Tibial artery (tissue), 4 donors: ENCODE results near the gene DYNC2I2.

Experiments
- DNase-seq, 2 donors: peaks; one replicate each; pipeline ENCODE4 v3.0.0-alpha.2; 2019
- H3K27ac ChIP-seq, 2 donors: fragments of 200-600 bp; sonication (generic) in 1 of 2; 1 replicate in 1 of 2; 2 replicates in 1 of 2; pipeline ENCODE4 v1.5.1; 2018 to 2019; ENCODE audit warnings: mild to moderate bottlenecking in 1 of 2
- H3K27me3 ChIP-seq, 2 donors: fragments of 200-600 bp; sonication (generic) in 1 of 2; one replicate each; pipeline versions ENCODE4 v1.5.1 to v1.6.0; 2016 to 2019
- H3K36me3 ChIP-seq, 3 donors: fragments of 200-600 bp; sonication (generic) in 2 of 3; one replicate each; pipeline ENCODE4 v1.5.1; 2016 to 2019; ENCODE audit warnings: mild to moderate bottlenecking in 2 of 3
- H3K4me1 ChIP-seq, 4 donors: fragments of 200-600 bp; sonication (generic) in 2 of 4; 1 replicate in 3 of 4; 2 replicates in 1 of 4; pipeline ENCODE4 v1.5.1; 2016 to 2019
- H3K4me3 ChIP-seq, 2 donors: fragments of 200-600 bp; sonication (generic) in 1 of 2; 1 replicate in 1 of 2; 2 replicates in 1 of 2; pipeline ENCODE4 v1.5.1; 2018 to 2019; ENCODE audit warnings: mild to moderate bottlenecking in 2 of 2
- H3K9me3 ChIP-seq, 3 donors: fragments of 200-600 bp; sonication (generic) in 1 of 3; one replicate each; pipeline ENCODE4 v1.5.1; 2016 to 2019
- intact Hi-C: fragments of 100-400 bp; cut with DNase I; formaldehyde crosslinking; loops from one replicate; pipeline ENCODE4 v1.15.0; 2023; ENCODE audit warnings: low total_unique reads
- TF ChIP-seq, protein P1 (sequence below), 2 experiments: fragments of 200-600 bp in 1 of 2; fragments of 450-650 bp in 1 of 2; IDR thresholded peaks; one replicate each; pipeline ENCODE4 v1.5.1; 2017 to 2019; ENCODE audit warnings: antibody characterized with exemption in 2 of 2, mild to moderate bottlenecking in 1 of 2, moderate library complexity in 1 of 2

Gene DYNC2I2

DNA sequence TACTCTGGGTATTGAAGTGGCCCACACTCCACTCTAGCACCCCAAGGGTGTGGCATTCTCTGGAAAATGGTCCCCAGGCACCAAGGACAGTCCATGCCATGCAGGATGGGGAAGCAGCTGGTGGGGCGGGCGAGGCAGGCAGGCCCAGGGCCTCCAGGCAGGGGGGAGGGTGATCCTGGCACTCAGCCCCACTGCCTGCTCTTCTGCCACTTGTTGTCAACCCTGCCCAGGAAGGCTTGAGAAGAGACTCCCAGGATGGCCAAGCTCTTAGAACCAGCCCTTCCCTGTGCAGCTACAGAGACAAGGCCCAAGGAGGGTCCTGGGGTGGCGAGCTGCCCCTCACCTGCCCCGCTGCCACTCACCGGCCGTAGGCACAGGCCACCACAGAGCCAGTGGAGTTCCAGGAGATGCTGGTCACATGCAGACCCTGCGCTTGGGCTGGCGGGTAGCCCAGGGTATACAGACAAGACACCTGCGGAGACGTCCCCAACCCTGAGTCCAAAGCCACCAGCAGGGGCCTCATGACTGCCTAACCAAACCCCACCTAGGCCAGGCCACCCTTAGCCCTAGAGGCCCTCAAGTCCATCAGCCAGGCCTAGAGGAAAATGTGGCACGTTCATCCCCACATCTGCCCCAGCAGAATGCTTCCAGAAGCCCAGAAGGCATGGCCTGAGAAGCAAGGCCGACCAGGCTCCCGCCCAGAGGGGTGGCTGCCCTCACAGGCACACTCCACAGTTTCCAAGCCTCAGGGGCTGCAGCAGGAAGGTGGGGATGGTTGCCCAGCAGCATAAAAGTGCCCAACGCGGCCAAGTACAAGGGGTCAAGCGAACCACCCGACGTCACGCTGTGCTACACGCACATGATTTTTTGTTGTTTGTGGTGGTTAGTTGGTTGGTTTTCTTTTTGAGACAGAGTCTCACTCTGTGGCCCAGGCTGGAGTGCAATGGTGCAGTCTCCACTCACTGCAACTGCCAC lies 19.8 kb downstream of the DYNC2I2 start:
- Histone ChIP-seq H3K4me1 (peaks cover 0 to 43% (median 26%) of the 10 kb centered on the region in 4 donors), H3K4me3 (no peak overlapping the region), H3K27me3 (no peaks in the 10 kb centered on the region), H3K27ac (peak overlapping the region; percentile 72 to 94), H3K9me3 (no peaks in the 10 kb centered on the region), H3K36me3 (peaks cover 25 to 47% (median 36%) of the 10 kb centered on the region in 3 donors)
- no peak for DNase-seq
- TF ChIP-seq, protein P1, sequence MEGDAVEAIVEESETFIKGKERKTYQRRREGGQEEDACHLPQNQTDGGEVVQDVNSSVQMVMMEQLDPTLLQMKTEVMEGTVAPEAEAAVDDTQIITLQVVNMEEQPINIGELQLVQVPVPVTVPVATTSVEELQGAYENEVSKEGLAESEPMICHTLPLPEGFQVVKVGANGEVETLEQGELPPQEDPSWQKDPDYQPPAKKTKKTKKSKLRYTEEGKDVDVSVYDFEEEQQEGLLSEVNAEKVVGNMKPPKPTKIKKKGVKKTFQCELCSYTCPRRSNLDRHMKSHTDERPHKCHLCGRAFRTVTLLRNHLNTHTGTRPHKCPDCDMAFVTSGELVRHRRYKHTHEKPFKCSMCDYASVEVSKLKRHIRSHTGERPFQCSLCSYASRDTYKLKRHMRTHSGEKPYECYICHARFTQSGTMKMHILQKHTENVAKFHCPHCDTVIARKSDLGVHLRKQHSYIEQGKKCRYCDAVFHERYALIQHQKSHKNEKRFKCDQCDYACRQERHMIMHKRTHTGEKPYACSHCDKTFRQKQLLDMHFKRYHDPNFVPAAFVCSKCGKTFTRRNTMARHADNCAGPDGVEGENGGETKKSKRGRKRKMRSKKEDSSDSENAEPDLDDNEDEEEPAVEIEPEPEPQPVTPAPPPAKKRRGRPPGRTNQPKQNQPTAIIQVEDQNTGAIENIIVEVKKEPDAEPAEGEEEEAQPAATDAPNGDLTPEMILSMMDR (IDR thresholded peaks at IDR 0.05): no peak
- intact Hi-C loops: no loop called here

DNA sequence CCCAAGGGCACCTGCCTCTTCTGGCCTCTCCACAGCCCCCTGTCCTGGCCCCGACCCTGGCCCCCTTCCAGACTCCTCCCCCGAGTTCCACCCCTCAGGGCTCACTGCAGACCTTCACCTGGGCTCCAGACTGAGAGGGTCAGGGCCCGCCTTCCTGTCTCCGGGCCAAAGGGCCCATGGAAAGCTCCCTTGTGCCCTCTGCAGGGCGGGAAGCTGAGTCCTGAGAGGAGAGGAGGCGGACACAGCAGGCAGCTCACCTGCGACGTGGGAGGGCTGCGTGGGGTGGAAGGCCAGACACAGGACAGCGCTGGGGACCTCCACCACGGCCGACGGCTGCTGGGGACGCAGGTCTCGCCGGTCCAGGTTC lies 20.6 kb downstream of the DYNC2I2 start:
- peak in 1 of 2 donors; percentile 78 for DNase-seq
- peak overlapping the region; percentile 72 to 94 for H3K27ac ChIP-seq
- H3K4me1 ChIP-seq: peaks cover 0 to 43% (median 26%) of the 10 kb centered on the region in 4 donors
- intact Hi-C loops: no loop called here
- no peak overlapping the region for H3K4me3 ChIP-seq
- H3K9me3 ChIP-seq: no peaks in the 10 kb centered on the region
- H3K27me3 ChIP-seq: no peaks in the 10 kb centered on the region
- H3K36me3 ChIP-seq: peaks cover 33 to 55% (median 45%) of the 10 kb centered on the region in 3 donors
- TF ChIP-seq, protein P1 (IDR thresholded peaks at IDR 0.05): no peak

DNA sequence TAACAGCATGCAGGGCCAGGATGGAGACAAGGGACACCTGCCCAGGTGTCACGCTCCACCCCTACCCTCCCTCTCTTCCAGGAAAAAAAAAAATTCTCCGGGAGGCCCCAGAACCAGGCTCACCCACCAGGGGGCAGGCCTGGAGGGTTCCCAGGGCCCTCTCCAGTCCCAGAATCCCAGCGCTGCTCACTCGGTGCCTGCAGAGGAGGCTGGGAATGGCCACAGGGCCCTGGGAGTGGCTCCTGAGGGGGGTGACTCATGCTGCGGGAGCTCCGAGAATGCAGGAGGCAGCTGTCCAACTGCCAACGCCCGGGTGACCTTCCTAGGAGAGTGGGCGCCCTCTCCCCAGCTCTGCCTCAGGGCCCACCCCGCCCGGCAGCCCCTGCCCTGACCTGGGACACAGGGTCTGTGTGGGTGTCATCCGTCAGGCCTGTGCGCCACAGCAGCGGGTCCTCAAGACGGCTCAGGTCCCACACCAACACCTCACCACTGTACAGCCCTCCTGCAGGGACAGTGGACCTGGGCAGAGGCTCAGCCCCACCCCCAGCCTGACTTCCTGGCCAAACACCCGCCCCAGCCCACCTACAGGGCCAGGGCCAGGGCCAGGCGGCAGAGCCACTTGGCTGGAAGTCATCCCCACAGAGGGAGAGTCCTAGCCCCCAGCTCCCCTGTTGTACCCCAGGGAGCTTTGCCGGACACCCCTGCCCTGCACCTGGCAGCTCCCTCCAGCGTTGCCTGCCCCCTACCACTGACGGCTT lies 21.2 kb downstream of the DYNC2I2 start:
- peaks cover 38 to 57% (median 49%) of the 10 kb centered on the region in 3 donors for H3K36me3 ChIP-seq
- intact Hi-C loops: no loop called here

DNA sequence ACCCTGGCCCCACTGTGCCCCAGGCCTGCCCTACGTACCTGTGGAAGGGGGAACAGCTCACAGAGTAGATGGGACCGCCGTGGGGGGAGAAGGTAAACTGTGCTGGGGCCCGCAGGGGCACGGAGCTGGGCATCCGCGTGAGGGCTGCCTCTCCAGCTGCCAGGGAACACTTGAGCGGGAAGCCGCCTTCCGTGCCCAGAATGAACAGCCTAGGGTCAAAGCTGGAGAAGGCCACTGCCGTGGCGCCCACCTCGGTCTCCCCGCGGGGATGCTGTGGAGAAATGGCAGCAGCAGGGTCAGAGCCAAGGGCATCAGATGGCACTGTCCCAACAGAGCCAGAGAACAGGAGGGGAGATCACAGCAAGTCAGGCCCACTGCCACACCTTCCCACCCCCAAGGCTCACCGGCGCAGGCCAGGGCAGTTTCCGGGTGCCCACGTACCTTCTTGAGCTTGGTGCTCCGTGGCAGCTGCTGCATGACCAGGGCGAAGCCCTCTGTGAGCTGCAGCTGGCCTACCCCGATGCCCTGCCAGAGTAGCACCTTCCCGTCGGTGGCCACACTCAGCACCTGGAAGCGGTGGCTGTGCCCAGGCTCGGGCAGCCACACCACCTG lies 21.9 kb downstream of the DYNC2I2 start:
- H3K4me3 ChIP-seq: no peak overlapping the region
- no peak for DNase-seq
- peaks cover 44 to 57% (median 49%) of the 10 kb centered on the region in 3 donors for H3K36me3 ChIP-seq
- intact Hi-C loops: no loop called here
- no peaks in the 10 kb centered on the region for H3K9me3 ChIP-seq
- peak overlapping the region; percentile 72 to 94 for H3K27ac ChIP-seq
- no peaks in the 10 kb centered on the region for H3K27me3 ChIP-seq
- peaks cover 0 to 43% (median 26%) of the 10 kb centered on the region in 4 donors for H3K4me1 ChIP-seq
- TF ChIP-seq, protein P1 (IDR thresholded peaks at IDR 0.05): no peak

More for the DNA sequence above, 21.2 kb downstream of the DYNC2I2 start:
- DNase-seq: peak; percentile 82 to 96
- H3K9me3 ChIP-seq: no peaks in the 10 kb centered on the region
- H3K27ac ChIP-seq: peak overlapping the region; percentile 72 to 94
- no peaks in the 10 kb centered on the region for H3K27me3 ChIP-seq
- peak overlapping the region in 1 of 2 donors; percentile 4 for H3K4me3 ChIP-seq
- H3K4me1 ChIP-seq: peaks cover 0 to 43% (median 26%) of the 10 kb centered on the region in 4 donors
- TF ChIP-seq, protein P1 (IDR thresholded peaks at IDR 0.05): peak; percentile 72 to 76

DNA sequence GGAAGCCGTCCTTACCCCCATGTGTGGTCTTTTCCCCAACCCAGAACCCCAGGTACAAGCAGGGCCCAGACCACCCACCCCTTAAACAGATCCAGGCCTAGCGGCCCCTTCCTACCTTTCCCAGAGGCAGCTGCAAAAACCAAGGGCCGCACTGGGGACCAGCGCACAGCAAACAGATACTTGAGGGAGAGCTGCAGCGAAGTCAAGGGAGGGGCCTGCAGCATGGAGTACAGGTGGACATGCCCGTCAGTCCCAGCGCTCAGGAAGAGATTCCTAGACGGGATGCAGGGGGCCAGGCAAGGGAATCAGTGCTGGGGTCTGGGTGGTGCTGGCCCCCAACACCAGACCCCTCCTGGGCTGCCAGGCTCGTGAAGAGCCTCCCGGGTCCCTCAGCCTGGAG lies 22.5 kb downstream of the DYNC2I2 start:
- peaks cover 0 to 43% (median 26%) of the 10 kb centered on the region in 4 donors for H3K4me1 ChIP-seq
- H3K36me3 ChIP-seq: peaks cover 50 to 58% (median 55%) of the 10 kb centered on the region in 3 donors
- no peak overlapping the region for H3K4me3 ChIP-seq
- H3K9me3 ChIP-seq: no peaks in the 10 kb centered on the region
- H3K27me3 ChIP-seq: no peaks in the 10 kb centered on the region
- intact Hi-C loops: no loop called here
- H3K27ac ChIP-seq: peak overlapping the region; percentile 72 to 94
- DNase-seq: no peak
- TF ChIP-seq, protein P1 (IDR thresholded peaks at IDR 0.05): no peak
